Prostate gland (tissue), 2 donors: Measurements from ENCODE around the gene GPR137. TPM values are rescaled to one million over a fixed set of nuclear protein-coding genes. Genes with fewer than 3 reads are reported as not detected.

Experiments
- DNase-seq: peaks from one replicate; pipeline ENCODE4 v3.0.0-alpha.2; 2019; ENCODE audit warnings: low spot score
- H3K27ac ChIP-seq, 2 donors: fragments of 200-600 bp; sonication (generic); 2 replicates each; pipeline ENCODE4 v1.5.1; 2017 to 2019
- H3K27me3 ChIP-seq: fragments of 200-600 bp; sonication (generic); replicated peaks from 2 replicates; pipeline ENCODE4 v1.5.1; 2019; ENCODE audit not compliant: insufficient read depth
- H3K36me3 ChIP-seq, 2 donors: fragments of 200-600 bp; sonication (generic); 1 replicate in 1 of 2; 2 replicates in 1 of 2; pipeline versions ENCODE4 v1.5.1 to v1.8.1; 2017 to 2019
- H3K4me1 ChIP-seq: fragments of 200-600 bp; sonication (generic); replicated peaks from 2 replicates; pipeline ENCODE4 v1.5.1; 2019
- H3K4me3 ChIP-seq, 2 donors: fragments of 200-600 bp; sonication (generic); 2 replicates each; pipeline ENCODE4 v1.5.1; 2017 to 2019
- H3K9me3 ChIP-seq: fragments of 200-600 bp; sonication (generic); 2 replicates; pipeline ENCODE4 v1.5.1; 2017
- CTCF ChIP-seq, 4 experiments: fragments of 200-600 bp in 2 of 4; fragments of 450-650 bp in 2 of 4; sonication (generic) in 2 of 4; IDR thresholded peaks; 1 replicate in 3 of 4; 2 replicates in 1 of 4; pipeline ENCODE4 v1.5.1; 2016 to 2019; ENCODE audit warnings: antibody characterized with exemption in 4 of 4, mild to moderate bottlenecking in 2 of 4, moderate library complexity in 2 of 4
- POLR2A ChIP-seq: fragments of 450-650 bp; IDR thresholded peaks from one replicate; pipeline ENCODE4 v1.6.1; 2016; ENCODE audit warnings: antibody characterized with exemption, mild to moderate bottlenecking
- POLR2AphosphoS5 ChIP-seq: sonication (generic); formaldehyde crosslinking; IDR thresholded peaks from one replicate; pipeline ENCODE4 v1.6.1; 2017; ENCODE audit warnings: antibody characterized with exemption
- WGBS: methylation state at CpG from one replicate; pipeline ENCODE4 v1.1.5; 2018; 5-methylcytosine and 5-hydroxymethylcytosine counted together
- intact Hi-C: fragments of 100-400 bp; cut with DNase I; formaldehyde crosslinking; loops from one replicate; pipeline ENCODE4 v1.14.2; 2022
- total RNA-seq, 2 donors: library from RNA; depleted of rRNA; stranded (reverse); fragments of >200 nt; gene quantifications; one replicate each; pipeline ENCODE4 v1.1.0, GENCODE V29; 2016

GPR137 gene
- total RNA-seq, 2 donors from 2014 or later, result 38.8 to 94.9 TPM

GRCh38 chr11:64299847-64300648, 14.4 kb downstream of the GPR137 start, which contains the start of gene CATSPERZ:
Gene CATSPERZ, plus strand, starts transcription at chr11:64300358. Its CDS starts 53 bp downstream, at chr11:64300411.
- intact Hi-C loops, result loop anchor here (5.0 kb wide), 3 partner anchors 48 to 113 kb away; partner anchors contain the start of genes FERMT3, PLCB3 and STIP1
- Histone ChIP-seq H3K4me1 (peaks cover 15% of the 10 kb centered on the region), H3K27me3 (peaks cover 5% of the 10 kb centered on the region), H3K27ac (peak within 1 kb of the TSS in 1 of 2 donors; percentile 19), H3K36me3 (no peaks in the 10 kb centered on the region), H3K9me3 (no peaks in the 10 kb centered on the region), H3K4me3 (peak within 1 kb of the TSS; percentile 12 to 27)
- TF ChIP-seq CTCF (IDR thresholded peaks at IDR 0.05), result no peak
- TF ChIP-seq POLR2A, result no peak
- no peak for TF ChIP-seq POLR2AphosphoS5
- WGBS, result 17% methylated on average over 54 of the region's 54 CpGs
- no peak for DNase-seq

GRCh38 chr11:64303109-64304031, 17.7 kb downstream of the GPR137 start:
- no peaks in the 10 kb centered on the region for H3K9me3 ChIP-seq
- H3K4me1 ChIP-seq, result peaks cover 17% of the 10 kb centered on the region
- H3K4me3 ChIP-seq, result no peak overlapping the region
- peak overlapping the region in 1 of 2 donors; percentile 78 for H3K27ac ChIP-seq
- TF ChIP-seq POLR2AphosphoS5 (no peak), CTCF (IDR thresholded peaks at IDR 0.05) (no peak), POLR2A (no peak)
- no peaks in the 10 kb centered on the region for H3K36me3 ChIP-seq
- WGBS, result 79% methylated on average over 13 of the region's 13 CpGs
- DNase-seq, result no peak
- intact Hi-C loops, result loop anchor here (5.0 kb wide), 3 partner anchors 51 to 116 kb away; partner anchors contain the start of genes FERMT3, PLCB3 and STIP1
- peaks cover 5% of the 10 kb centered on the region for H3K27me3 ChIP-seq

- H3K4me1 ChIP-seq, result peaks cover 17% of the 10 kb centered on the region
- DNase-seq, result no peak
- WGBS, result 58% methylated on average over 5 of the region's 5 CpGs
- intact Hi-C loops, result loop anchor here (5.0 kb wide), 3 partner anchors 52 to 117 kb away; partner anchors contain the start of genes FERMT3, PLCB3 and STIP1
- TF ChIP-seq POLR2AphosphoS5, result no peak
- TF ChIP-seq POLR2A, result no peak
- TF ChIP-seq CTCF (IDR thresholded peaks at IDR 0.05), result no peak
- H3K27me3 ChIP-seq, result peaks cover 5% of the 10 kb centered on the region
- peak overlapping the region; percentile 78 to 88 for H3K27ac ChIP-seq
- no peaks in the 10 kb centered on the region for H3K9me3 ChIP-seq
- H3K36me3 ChIP-seq, result no peaks in the 10 kb centered on the region
- H3K4me3 ChIP-seq, result peak overlapping the region in 1 of 2 donors; percentile 53
Measured at GRCh38 chr11:64304032-64304315, 18.3 kb downstream of the GPR137 start.

GRCh38 chr11:64304316-64305072, 18.8 kb downstream of the GPR137 start:
- under 1% methylated on average over 46 of the region's 46 CpGs for WGBS
- peak; percentile 91 for DNase-seq
- Histone ChIP-seq H3K9me3 (no peaks in the 10 kb centered on the region), H3K4me1 (peaks cover 14% of the 10 kb centered on the region), H3K27me3 (peaks cover 5% of the 10 kb centered on the region), H3K4me3 (peak overlapping the region; percentile 53 to 69), H3K27ac (peak overlapping the region; percentile 78 to 88), H3K36me3 (no peaks in the 10 kb centered on the region)
- TF ChIP-seq POLR2AphosphoS5 (peak; percentile 54), CTCF (IDR thresholded peaks at IDR 0.05) (peak; percentile 83 to 94 (median 89)), POLR2A (no peak)
- intact Hi-C loops, result loop anchor here (5.0 kb wide), 3 partner anchors 52 to 117 kb away; partner anchors contain the start of genes FERMT3, PLCB3 and STIP1
